D721Med (cell line): Measurements from ENCODE around the gene RAB30.

ENCODE experiments used
- DNase-seq: peaks from one replicate; pipeline ENCODE4 v3.0.0; 2011; ENCODE audit warnings: low spot score; ENCODE audit not compliant: insufficient read length
- FAIRE-seq: peaks from 2 replicates; lab custom pipeline; 2011; peaks lifted over from hg19 to GRCh38; lab: Jason Lieb, UNC
- TF ChIP-seq, protein P1 (sequence below): IDR thresholded peaks from 2 replicates; pipeline ENCODE4 v1.5.1; 2012; ENCODE audit warnings: mild to moderate bottlenecking, control low read depth; ENCODE audit not compliant: insufficient read depth; ENCODE audit errors: missing control alignments

Gene RAB30

GRCh38 chr11:83087035-83087434, 15.3 kb upstream of the RAB30 start:
- FAIRE-seq (no peak), DNase-seq (no peak)

DNA sequence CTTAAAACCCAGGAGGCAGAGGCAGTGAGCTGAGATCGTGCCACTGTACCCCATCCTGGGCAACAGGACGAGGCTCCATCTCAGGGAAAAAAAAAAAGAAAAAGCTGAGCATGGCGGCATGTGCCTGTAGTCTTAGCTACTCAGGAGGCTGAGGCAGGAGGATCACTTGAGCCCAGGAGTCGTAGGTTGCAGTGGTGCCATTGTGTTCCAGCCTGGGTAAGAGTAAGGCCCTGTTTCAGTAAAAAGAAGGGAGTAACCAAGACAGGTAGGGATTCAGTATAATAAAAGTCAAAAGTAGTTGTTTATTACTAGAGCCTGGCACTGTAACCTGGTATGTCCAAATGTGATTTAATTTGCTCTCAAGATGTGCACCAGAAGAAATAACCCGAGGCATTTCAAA, 8.1 kb upstream of the RAB30 start:
- TF ChIP-seq, protein P1, sequence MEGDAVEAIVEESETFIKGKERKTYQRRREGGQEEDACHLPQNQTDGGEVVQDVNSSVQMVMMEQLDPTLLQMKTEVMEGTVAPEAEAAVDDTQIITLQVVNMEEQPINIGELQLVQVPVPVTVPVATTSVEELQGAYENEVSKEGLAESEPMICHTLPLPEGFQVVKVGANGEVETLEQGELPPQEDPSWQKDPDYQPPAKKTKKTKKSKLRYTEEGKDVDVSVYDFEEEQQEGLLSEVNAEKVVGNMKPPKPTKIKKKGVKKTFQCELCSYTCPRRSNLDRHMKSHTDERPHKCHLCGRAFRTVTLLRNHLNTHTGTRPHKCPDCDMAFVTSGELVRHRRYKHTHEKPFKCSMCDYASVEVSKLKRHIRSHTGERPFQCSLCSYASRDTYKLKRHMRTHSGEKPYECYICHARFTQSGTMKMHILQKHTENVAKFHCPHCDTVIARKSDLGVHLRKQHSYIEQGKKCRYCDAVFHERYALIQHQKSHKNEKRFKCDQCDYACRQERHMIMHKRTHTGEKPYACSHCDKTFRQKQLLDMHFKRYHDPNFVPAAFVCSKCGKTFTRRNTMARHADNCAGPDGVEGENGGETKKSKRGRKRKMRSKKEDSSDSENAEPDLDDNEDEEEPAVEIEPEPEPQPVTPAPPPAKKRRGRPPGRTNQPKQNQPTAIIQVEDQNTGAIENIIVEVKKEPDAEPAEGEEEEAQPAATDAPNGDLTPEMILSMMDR: no peak
- no peak for DNase-seq
- no peak for FAIRE-seq

More at GRCh38 chr11:83087035-83087434, 15.3 kb upstream of the RAB30 start:
- TF ChIP-seq, protein P1: peak; percentile 22

GRCh38 chr11:83078269-83078668, 6.6 kb upstream of the RAB30 start:
- DNase-seq: no peak
- no peak for FAIRE-seq
- TF ChIP-seq, protein P1: no peak

GRCh38 chr11:83073884-83074283, 2.2 kb upstream of the RAB30 start:
- DNase-seq: no peak
- TF ChIP-seq, protein P1: no peak
- no peak for FAIRE-seq

DNA sequence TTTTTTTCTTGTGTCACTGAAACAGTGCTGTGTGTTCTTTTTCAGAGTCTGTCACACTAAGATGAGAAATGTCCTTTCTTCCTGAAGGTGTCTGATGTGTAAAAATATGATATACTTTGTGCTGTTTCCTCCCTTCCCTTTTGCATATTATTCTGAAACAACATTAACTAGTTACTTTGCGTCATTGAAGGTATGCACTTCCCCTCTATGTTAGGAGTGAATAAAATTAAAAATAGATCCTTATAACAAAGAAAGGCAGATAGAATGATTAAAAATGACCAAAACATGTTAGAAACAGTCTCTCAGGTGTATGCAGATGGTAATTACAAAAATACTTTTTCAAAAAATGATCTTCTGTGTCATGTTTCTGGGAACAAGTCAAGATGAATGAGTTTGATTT, 1.6 kb upstream of the RAB30 start:
- FAIRE-seq (peak; percentile 21), DNase-seq (no peak)
- TF ChIP-seq, protein P1: no peak

DNA sequence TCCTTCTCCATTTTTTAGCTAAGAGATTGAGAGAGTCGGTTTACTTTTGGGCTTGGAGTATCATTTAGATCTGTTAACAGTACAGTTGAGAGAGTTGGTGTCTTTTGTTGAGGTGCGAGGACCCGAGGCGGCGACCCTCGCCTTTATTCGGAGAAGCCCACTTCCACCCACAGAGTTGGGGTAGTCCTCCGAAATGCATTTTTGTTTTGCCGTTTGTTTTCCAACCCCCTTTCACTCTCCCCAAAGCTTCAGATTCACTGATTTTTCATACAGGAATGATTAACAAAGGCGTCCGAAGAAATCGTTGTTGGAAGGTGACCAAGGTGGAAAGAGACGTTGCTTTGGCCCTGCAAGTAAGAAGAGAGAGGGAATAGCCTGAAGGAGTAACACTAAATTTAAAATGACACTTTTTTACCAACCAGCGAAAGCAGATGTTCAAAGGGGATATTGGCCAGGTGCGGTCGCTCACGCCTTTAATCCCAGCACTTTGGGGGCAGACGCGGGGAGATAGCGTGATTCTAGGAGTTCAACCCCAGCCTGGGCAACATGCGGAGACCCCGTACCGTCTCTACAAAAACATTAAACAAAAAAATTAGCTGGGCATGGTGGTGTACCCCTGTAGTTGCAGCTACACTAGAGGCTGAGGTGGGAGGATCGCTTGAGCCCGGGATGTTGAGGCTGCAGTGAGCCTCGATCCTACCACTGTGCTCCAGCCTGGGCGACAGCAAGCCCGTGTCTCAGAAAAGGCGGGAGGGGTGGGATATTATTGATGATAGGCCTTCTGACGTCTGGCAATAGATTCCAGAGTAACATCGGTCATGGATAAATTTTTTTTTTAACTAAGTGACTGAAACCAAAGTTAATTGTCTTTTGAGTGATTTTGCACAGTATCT, 899 bp upstream of the RAB30 start:
- FAIRE-seq: no peak

More for the DNA sequence above, 899 bp upstream of the RAB30 start:
- TF ChIP-seq, protein P1: no peak
- DNase-seq: no peak
